Astrocyte of the cerebellum (primary cell): Measurements from ENCODE around the gene PFN1.

Source experiments
- DNase-seq: peaks from one replicate; pipeline ENCODE4 v3.0.0-alpha.2; 2011; ENCODE audit warnings: low read depth
- H3K4me3 ChIP-seq: 2 replicates; pipeline ENCODE4 v1.5.1; 2011; ENCODE audit warnings: mild to moderate bottlenecking, low read depth, low read length, moderate library complexity
- in situ Hi-C: cut with HindIII; loops from 2 replicates; pipeline ENCODE4 v1.10.0; 2017; ENCODE audit warnings: low sequenced_read_pairs
- TF ChIP-seq, protein P1 (sequence below): IDR thresholded peaks from 2 replicates; pipeline ENCODE4 v1.5.1; 2012; ENCODE audit warnings: low read length, low read depth, moderate library complexity, mild to moderate bottlenecking; ENCODE audit errors: missing control alignments

Gene PFN1

GRCh38 chr17:4950075-4950745, 1.9 kb upstream of the PFN1 start:
- DNase-seq, result no peak
- TF ChIP-seq, protein P1, sequence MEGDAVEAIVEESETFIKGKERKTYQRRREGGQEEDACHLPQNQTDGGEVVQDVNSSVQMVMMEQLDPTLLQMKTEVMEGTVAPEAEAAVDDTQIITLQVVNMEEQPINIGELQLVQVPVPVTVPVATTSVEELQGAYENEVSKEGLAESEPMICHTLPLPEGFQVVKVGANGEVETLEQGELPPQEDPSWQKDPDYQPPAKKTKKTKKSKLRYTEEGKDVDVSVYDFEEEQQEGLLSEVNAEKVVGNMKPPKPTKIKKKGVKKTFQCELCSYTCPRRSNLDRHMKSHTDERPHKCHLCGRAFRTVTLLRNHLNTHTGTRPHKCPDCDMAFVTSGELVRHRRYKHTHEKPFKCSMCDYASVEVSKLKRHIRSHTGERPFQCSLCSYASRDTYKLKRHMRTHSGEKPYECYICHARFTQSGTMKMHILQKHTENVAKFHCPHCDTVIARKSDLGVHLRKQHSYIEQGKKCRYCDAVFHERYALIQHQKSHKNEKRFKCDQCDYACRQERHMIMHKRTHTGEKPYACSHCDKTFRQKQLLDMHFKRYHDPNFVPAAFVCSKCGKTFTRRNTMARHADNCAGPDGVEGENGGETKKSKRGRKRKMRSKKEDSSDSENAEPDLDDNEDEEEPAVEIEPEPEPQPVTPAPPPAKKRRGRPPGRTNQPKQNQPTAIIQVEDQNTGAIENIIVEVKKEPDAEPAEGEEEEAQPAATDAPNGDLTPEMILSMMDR, result no peak
- in situ Hi-C loops, result no loop called here
- H3K4me3 ChIP-seq, result peak overlapping the region; percentile 20

DNA sequence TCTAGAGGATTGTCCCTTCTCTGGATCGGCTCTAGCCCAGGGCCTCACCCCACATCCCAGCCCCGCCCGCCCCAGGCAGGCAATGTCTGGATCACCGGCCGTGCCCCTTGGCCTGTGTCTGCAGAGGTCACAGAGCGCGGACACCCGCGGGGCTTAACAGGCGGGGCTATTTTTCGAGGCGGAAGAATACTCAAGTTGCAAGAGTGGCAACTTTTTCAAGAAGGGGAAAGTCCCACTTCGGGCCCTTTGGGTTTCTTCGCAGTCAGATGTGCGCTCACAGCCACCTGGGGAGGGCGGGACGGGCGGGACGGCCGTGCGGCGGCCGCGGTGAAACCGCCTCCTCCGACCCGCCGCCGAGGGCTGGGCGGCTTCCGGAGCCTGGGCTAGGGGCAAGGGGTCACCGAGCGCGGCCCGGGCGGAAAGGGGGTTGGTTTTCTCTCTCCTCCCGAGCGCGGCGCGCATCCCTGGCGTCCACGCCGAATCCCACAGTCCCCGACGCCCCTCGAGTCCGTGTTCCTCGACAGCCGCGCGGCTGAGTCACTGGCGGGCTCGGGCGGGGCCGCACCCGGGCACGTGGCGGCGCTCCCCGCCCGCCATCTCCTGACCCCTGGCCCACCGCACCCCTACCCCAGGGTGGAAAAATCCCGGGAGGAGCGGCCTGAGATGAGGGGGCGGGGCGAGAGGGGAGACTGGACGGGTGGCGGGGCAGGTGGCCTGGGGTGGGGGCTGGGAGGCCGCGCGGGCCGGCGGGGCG, 1.2 kb upstream of the PFN1 start:
- in situ Hi-C loops, result no loop called here
- TF ChIP-seq, protein P1, result no peak
- DNase-seq, result no peak
- H3K4me3 ChIP-seq, result peak overlapping the region; percentile 97

GRCh38 chr17:4948931-4949320, 596 bp upstream of the PFN1 start:
- TF ChIP-seq, protein P1, result no peak
- DNase-seq, result peak; percentile 63
- H3K4me3 ChIP-seq, result peak overlapping the region; percentile 97
- in situ Hi-C loops, result no loop called here

GRCh38 chr17:4947411-4948165, 742 bp downstream of the PFN1 start:
- DNase-seq, result no peak
- in situ Hi-C loops, result no loop called here
- TF ChIP-seq, protein P1, result no peak
- peak overlapping the region; percentile 97 for H3K4me3 ChIP-seq

DNA sequence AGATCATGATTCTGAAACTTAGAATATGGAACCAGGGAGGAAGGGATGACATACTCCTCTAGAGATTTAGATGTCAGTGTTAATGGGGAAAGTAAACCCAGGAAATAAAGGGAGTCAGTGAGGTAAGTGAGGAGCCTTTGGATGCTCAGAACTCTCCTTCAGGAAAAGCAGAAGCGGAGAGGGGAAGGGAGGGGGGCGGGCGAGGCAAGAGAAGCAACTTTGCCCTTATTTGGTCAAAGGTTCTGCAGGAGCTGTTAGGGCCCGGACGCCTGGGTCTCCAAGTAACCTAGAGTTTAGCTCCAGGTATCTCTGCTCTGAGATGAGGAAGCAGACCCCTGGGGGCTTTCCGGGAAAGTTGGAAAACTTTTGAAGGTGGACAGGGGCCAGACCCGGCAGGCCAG, 1.3 kb downstream of the PFN1 start:
- peak overlapping the region; percentile 97 for H3K4me3 ChIP-seq
- TF ChIP-seq, protein P1, result no peak
- no peak for DNase-seq
- in situ Hi-C loops, result no loop called here

GRCh38 chr17:4946312-4946976, 1.9 kb downstream of the PFN1 start:
- no peak for DNase-seq
- in situ Hi-C loops, result no loop called here
- peak overlapping the region; percentile 97 for H3K4me3 ChIP-seq
- TF ChIP-seq, protein P1, result no peak
